ENCODE data around the gene SLC35F5. TPM values are rescaled to one million over a fixed set of nuclear protein-coding genes. Genes with fewer than 3 reads are reported as not detected.

SLC35F5 gene
- total and polyA plus RNA-seq, 2 experiments from 2014 or later: 10.9 to 30.5 TPM

GRCh38 chr2:113777371-113777770, 20.9 kb upstream of the SLC35F5 start:
- no peaks in the 10 kb centered on the region for H3K79me2 ChIP-seq (replicated peaks; ENCODE audit: insufficient read depth)
- H2AFZ ChIP-seq: no peak overlapping the region
- no peak overlapping the region for H3K4me3 ChIP-seq
- H3K36me3 ChIP-seq (ENCODE audit: insufficient read depth): no peaks in the 10 kb centered on the region
- TF ChIP-seq EZH2phosphoT487 (IDR thresholded peaks at IDR 0.05; ENCODE audit: unreplicated experiment) (no peak), ETS1 (IDR thresholded peaks at IDR 0.05) (no peak)
- no peak overlapping the region for H3K4me3 Mint-ChIP-seq
- H3K27ac Mint-ChIP-seq: no peak overlapping the region
- H3K9me3 Mint-ChIP-seq: no peaks in the 10 kb centered on the region
- H3K27me3 ChIP-seq (ENCODE audit: insufficient read depth): no peaks in the 10 kb centered on the region
- H4K20me1 ChIP-seq (replicated peaks; ENCODE audit: insufficient read depth): no peaks in the 10 kb centered on the region
- no peaks in the 10 kb centered on the region for H3K4me1 ChIP-seq (ENCODE audit: insufficient read depth)
- no peaks in the 10 kb centered on the region for H3K9me2 ChIP-seq (ENCODE audit: insufficient read depth)
- no peak overlapping the region for H3K27ac ChIP-seq (ENCODE audit: low read depth)
- H3F3A ChIP-seq (replicated peaks; ENCODE audit: low read depth): no peaks in the 10 kb centered on the region
- no peak for ATAC-seq
- H3K27me3 Mint-ChIP-seq (ENCODE audit: insufficient read depth, low read depth, poor library complexity): peaks cover 2% of the 10 kb centered on the region
- no peak for DNase-seq (ENCODE audit: low spot score)
- H3K36me3 Mint-ChIP-seq (ENCODE audit: low read depth): no peaks in the 10 kb centered on the region
- H3K4me2 ChIP-seq: no peak overlapping the region
- no peaks in the 10 kb centered on the region for H3K4me1 Mint-ChIP-seq

- DNase-seq (ENCODE audit: low spot score): no peak
- TF ChIP-seq JUNB (IDR thresholded peaks at IDR 0.05; ENCODE audit: unreplicated experiment) (no peak), CREB1 (CRISPR knock-in tag; IDR thresholded peaks at IDR 0.05; ENCODE audit: low read depth) (no peak), STAT1 (IDR thresholded peaks at IDR 0.05; ENCODE audit: unreplicated experiment) (no peak), EZH2 (IDR thresholded peaks at IDR 0.05; ENCODE audit: low read depth, unreplicated experiment) (no peak), NANOG (IDR thresholded peaks at IDR 0.05; ENCODE audit: borderline replicate concordance) (no peak), ETS1 (IDR thresholded peaks at IDR 0.05) (no peak), ZNF462 (CRISPR knock-in tag; IDR thresholded peaks at IDR 0.05) (no peak), POLR2AphosphoS5 (IDR thresholded peaks at IDR 0.05; ENCODE audit: low read depth) (no peak), EZH2phosphoT487 (IDR thresholded peaks at IDR 0.05; ENCODE audit: unreplicated experiment) (no peak), CTCF (conservative IDR thresholded peaks at IDR 0.05; ENCODE audit: low read depth in 2 of 2) (no peak), ZNF114 (CRISPR knock-in tag; IDR thresholded peaks at IDR 0.05) (no peak)
These were observed 20.5 kb upstream of the SLC35F5 start for GRCh38 chr2:113776949-113777348.

More at GRCh38 chr2:113776949-113777348, 20.5 kb upstream of the SLC35F5 start:
- no peaks in the 10 kb centered on the region for H3K27me3 ChIP-seq (ENCODE audit: insufficient read depth)
- Mint-ChIP-seq H3K4me3 (no peak overlapping the region), H3K27ac (no peak overlapping the region), H3K36me3 (ENCODE audit: low read depth) (no peaks in the 10 kb centered on the region), H3K9me3 (no peaks in the 10 kb centered on the region), H3K27me3 (ENCODE audit: insufficient read depth, low read depth, poor library complexity) (peaks cover 2% of the 10 kb centered on the region), H3K4me1 (no peaks in the 10 kb centered on the region)
- no peaks in the 10 kb centered on the region for H3K79me2 ChIP-seq (replicated peaks; ENCODE audit: insufficient read depth)
- no peaks in the 10 kb centered on the region for H4K20me1 ChIP-seq (replicated peaks; ENCODE audit: insufficient read depth)
- H3K4me2 ChIP-seq: no peak overlapping the region
- no peak overlapping the region for H3K27ac ChIP-seq (ENCODE audit: low read depth)
- no peaks in the 10 kb centered on the region for H3K36me3 ChIP-seq (ENCODE audit: insufficient read depth)
- no peak overlapping the region for H2AFZ ChIP-seq
- H3K4me1 ChIP-seq (ENCODE audit: insufficient read depth): no peaks in the 10 kb centered on the region
- no peak for ATAC-seq
- no peaks in the 10 kb centered on the region for H3F3A ChIP-seq (replicated peaks; ENCODE audit: low read depth)
- H3K9me2 ChIP-seq (ENCODE audit: insufficient read depth): no peaks in the 10 kb centered on the region
- no peak overlapping the region for H3K4me3 ChIP-seq

Data from GM23338 (cell line).